ENCODE data around the gene MBD5. TPM values are rescaled to one million over a fixed set of nuclear protein-coding genes. Genes with fewer than 3 reads are reported as not detected.

The MBD5 gene
- polyA plus RNA-seq, 2 of the 4 experiments (the other 2 are of a cell fraction), result 5.4 to 24.1 TPM

DNA sequence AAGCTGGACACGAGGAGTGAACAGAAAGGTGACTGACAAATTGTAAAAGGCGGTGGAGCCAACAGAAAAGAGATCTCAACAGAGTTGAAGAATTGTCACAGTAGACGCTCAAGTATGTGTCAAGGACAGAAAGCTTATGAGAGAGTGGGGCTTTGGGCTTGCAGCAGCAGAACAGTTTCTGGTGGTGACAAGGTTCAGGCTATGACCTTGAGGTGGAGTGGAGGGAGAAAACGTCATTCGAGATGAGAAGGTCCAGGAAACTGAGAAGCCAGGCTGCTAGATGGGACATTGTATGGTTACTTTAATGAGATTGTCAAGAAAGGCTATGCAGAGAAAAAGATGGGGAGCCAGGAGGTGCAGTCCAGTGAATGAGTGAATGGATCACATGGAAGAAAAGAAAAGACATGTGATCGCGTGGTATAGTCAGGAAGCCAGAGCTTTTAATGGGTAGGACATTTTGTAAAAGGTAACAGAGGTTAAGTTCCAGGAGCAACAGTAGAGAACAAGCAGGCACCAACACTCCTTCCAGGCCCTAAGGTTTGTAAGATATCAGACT lies 532.5 kb downstream of the MBD5 start:
- no peak for DNase-seq (ENCODE audit: low read depth in 1 of 2, low spot score in 1 of 2)
- peak overlapping the region; percentile 64 for H3K4me2 ChIP-seq
- ChIA-PET CTCF (no interaction called here), POLR2A (no interaction called here)
- no peaks in the 10 kb centered on the region for H3K4me1 ChIP-seq
- TF ChIP-seq NFE2L2 (conservative IDR thresholded peaks at IDR 0.05; ENCODE audit: low read length) (no peak), SMC3 (IDR thresholded peaks at IDR 0.05) (no peak), EHMT2 (IDR thresholded peaks at IDR 0.05; ENCODE audit: low read depth) (no peak), NR3C1 (IDR thresholded peaks at IDR 0.05) (no peak), FOSL2 (IDR thresholded peaks at IDR 0.05) (no peak), FOSL2 (CRISPR knock-in tag; IDR thresholded peaks at IDR 0.05) (no peak), POLR2A (IDR thresholded peaks at IDR 0.05; ENCODE audit: low read length) (no peak)
- no peak for ATAC-seq
- no peak for FAIRE-seq
- H3K9me3 ChIP-seq, result no peaks in the 10 kb centered on the region
- H3K4me3 ChIP-seq, result peak overlapping the region; percentile 27; the same call in 1 of the 3 replicates
- H3K27ac ChIP-seq, result no peak overlapping the region
- 83% methylated on average over 7 of the region's 7 CpGs for WGBS (ENCODE audit: missing lambda C conversion rate)

DNA sequence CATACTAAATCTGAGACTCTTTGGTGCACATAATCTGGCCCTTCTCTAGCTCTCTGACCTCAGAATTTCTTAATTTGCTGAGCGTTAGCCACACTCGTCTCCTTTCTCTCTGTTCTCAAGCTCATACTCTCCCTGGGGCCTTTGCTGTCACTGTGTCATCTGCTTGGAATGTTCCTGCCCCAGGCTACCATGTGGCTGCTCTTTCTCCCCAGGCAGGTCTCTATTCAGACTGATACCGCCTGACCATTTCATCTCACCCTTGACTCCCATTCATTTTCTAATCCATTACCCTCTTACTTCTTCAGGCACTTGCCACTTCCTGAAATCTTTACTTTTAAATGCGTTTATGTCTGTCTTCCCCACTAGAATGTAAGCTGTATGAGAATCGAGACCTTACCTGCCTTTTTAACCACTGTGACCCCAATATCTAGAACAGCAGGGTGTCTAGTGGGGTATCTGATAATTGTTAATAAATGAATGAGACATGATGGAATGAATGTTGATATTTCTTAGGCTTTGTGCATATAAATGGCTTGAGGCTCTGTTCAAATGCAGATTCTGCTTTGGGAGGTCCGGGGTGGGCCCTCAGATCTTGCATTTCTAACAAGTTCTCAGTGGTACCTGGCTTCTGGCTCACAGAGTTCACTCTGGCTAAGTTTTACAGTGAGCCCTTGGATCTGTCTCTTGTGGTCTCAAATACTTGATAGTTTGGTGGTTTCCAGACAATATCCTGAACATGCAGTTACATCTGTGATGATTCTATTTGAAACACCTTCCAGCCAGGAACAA lies 533.8 kb downstream of the MBD5 start:
- Histone ChIP-seq H3K4me2 (no peak overlapping the region), H3K9me3 (no peaks in the 10 kb centered on the region), H3K4me3 (no peak overlapping the region), H3K27ac (no peak overlapping the region), H3K4me1 (no peaks in the 10 kb centered on the region)
- ATAC-seq (peak in 1 of 2 experiments; percentile 48; a peak in 1 of 6 replicates), FAIRE-seq (no peak), DNase-seq (ENCODE audit: low read depth in 1 of 2, low spot score in 1 of 2) (no peak)
- ChIA-PET CTCF (interaction anchor here (0.8 kb wide), 1 partner anchor 15 kb away, joined by 4 read pairs; no protein-coding TSS in a partner anchor), POLR2A (interaction anchor here (0.6 kb wide), 1 partner anchor 22 kb away, joined by 3 read pairs; no protein-coding TSS in a partner anchor)
- no peak for TF ChIP-seq RAD21 (conservative IDR thresholded peaks at IDR 0.05 in 1 of 2, IDR thresholded peaks at IDR 0.05 in 1 of 2)
- TF ChIP-seq FOSL2 (IDR thresholded peaks at IDR 0.05), result no peak
- no peak for TF ChIP-seq FOSL2 (CRISPR knock-in tag; IDR thresholded peaks at IDR 0.05)
- TF ChIP-seq JUNB (IDR thresholded peaks at IDR 0.05), result no peak
- TF ChIP-seq, protein P1, sequence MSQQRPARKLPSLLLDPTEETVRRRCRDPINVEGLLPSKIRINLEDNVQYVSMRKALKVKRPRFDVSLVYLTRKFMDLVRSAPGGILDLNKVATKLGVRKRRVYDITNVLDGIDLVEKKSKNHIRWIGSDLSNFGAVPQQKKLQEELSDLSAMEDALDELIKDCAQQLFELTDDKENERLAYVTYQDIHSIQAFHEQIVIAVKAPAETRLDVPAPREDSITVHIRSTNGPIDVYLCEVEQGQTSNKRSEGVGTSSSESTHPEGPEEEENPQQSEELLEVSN (IDR thresholded peaks at IDR 0.05; ENCODE audit: borderline replicate concordance, low read depth), result no peak
- TF ChIP-seq MAFK (IDR thresholded peaks at IDR 0.05; ENCODE audit: partially characterized antibody), result no peak
- no peak for TF ChIP-seq NPAS2 (CRISPR knock-in tag; IDR thresholded peaks at IDR 0.05; ENCODE audit: borderline replicate concordance)
- no peak for TF ChIP-seq HDAC2 (IDR thresholded peaks at IDR 0.05)
- TF ChIP-seq, protein P2, sequence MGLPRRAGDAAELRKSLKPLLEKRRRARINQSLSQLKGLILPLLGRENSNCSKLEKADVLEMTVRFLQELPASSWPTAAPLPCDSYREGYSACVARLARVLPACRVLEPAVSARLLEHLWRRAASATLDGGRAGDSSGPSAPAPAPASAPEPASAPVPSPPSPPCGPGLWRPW (IDR thresholded peaks at IDR 0.05), result no peak
- TF ChIP-seq HOXB13 (CRISPR knock-in tag; IDR thresholded peaks at IDR 0.05; ENCODE audit: low read depth), result no peak
- no peak for TF ChIP-seq SREBF2 (IDR thresholded peaks at IDR 0.05)
- no peak for TF ChIP-seq HEYL (CRISPR knock-in tag; IDR thresholded peaks at IDR 0.05)
- no peak for TF ChIP-seq POLR2A (IDR thresholded peaks at IDR 0.05; ENCODE audit: low read length)
- TF ChIP-seq, protein P3, sequence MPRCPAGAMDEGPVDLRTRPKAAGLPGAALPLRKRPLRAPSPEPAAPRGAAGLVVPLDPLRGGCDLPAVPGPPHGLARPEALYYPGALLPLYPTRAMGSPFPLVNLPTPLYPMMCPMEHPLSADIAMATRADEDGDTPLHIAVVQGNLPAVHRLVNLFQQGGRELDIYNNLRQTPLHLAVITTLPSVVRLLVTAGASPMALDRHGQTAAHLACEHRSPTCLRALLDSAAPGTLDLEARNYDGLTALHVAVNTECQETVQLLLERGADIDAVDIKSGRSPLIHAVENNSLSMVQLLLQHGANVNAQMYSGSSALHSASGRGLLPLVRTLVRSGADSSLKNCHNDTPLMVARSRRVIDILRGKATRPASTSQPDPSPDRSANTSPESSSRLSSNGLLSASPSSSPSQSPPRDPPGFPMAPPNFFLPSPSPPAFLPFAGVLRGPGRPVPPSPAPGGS (IDR thresholded peaks at IDR 0.05), result no peak
- 60% methylated on average over 6 of the region's 6 CpGs for WGBS (ENCODE audit: missing lambda C conversion rate)

DNA sequence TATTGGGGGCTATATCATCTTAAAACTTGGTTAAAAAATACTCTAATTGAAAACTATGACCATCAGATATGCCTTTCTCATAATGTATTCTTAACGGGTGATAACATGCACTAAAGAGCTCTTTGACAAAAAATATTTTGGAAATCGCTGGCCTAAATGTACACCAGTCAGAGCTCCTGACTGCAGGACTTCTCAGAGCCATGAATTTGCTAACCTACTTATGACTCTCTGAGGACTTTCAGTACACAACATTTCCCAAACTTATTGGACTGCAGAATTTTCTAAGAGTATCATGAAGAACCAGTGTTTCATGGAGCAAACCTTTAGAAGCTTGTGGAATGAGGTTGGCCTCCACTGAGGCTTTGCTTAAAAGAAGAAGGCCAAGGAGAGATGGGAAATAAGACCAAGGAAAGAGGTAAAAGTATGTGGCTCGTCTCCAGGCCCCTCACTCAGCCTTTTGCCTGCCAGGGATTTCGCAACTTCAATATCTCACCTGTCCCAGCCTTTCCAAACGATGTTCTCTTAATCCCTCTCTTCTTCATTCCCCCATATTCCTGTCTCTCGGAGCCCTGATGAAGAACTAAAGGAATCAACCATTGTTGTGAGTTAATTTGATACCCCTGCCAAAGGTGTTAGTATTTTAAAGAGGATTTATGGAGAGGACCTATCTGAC lies 534.9 kb downstream of the MBD5 start:
- DNase-seq (ENCODE audit: low read depth in 1 of 2, low spot score in 1 of 2) (no peak), FAIRE-seq (no peak), ATAC-seq (no peak)
- ChIA-PET CTCF (interaction anchor here (0.8 kb wide), 1 partner anchor 16 kb away, joined by 4 read pairs; no protein-coding TSS in a partner anchor), POLR2A (no interaction called here)
- no peaks in the 10 kb centered on the region for H3K9me3 ChIP-seq
- H3K4me1 ChIP-seq, result no peaks in the 10 kb centered on the region
- H3K4me3 ChIP-seq, result no peak overlapping the region
- no peak overlapping the region for H3K4me2 ChIP-seq
- 32% methylated on average over 6 of the region's 6 CpGs for WGBS (ENCODE audit: missing lambda C conversion rate)
- no peak overlapping the region for H3K27ac ChIP-seq
- no peak for TF ChIP-seq EP300 (IDR thresholded peaks at IDR 0.05)
- no peak for TF ChIP-seq BHLHE40 (IDR thresholded peaks at IDR 0.05; ENCODE audit: low read depth, low read length)
- TF ChIP-seq RAD21 (conservative IDR thresholded peaks at IDR 0.05 in 1 of 2, IDR thresholded peaks at IDR 0.05 in 1 of 2), result no peak
- no peak for TF ChIP-seq MAZ (IDR thresholded peaks at IDR 0.05; ENCODE audit: borderline replicate concordance, low read depth, low read length)
- no peak for TF ChIP-seq GATA3 (IDR thresholded peaks at IDR 0.05; ENCODE audit: borderline replicate concordance)
- TF ChIP-seq KDM5A (IDR thresholded peaks at IDR 0.05), result no peak
- TF ChIP-seq JUN (IDR thresholded peaks at IDR 0.05), result no peak
- TF ChIP-seq, protein P4, sequence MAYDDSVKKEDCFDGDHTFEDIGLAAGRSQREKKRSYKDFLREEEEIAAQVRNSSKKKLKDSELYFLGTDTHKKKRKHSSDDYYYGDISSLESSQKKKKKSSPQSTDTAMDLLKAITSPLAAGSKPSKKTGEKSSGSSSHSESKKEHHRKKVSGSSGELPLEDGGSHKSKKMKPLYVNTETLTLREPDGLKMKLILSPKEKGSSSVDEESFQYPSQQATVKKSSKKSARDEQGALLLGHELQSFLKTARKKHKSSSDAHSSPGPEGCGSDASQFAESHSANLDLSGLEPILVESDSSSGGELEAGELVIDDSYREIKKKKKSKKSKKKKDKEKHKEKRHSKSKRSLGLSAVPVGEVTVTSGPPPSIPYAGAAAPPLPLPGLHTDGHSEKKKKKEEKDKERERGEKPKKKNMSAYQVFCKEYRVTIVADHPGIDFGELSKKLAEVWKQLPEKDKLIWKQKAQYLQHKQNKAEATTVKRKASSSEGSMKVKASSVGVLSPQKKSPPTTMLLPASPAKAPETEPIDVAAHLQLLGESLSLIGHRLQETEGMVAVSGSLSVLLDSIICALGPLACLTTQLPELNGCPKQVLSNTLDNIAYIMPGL (CRISPR knock-in tag; IDR thresholded peaks at IDR 0.05; ENCODE audit: borderline replicate concordance), result no peak
- TF ChIP-seq CEBPB (IDR thresholded peaks at IDR 0.05), result no peak
- TF ChIP-seq HEYL (CRISPR knock-in tag; IDR thresholded peaks at IDR 0.05), result no peak
- TF ChIP-seq NR3C1 (IDR thresholded peaks at IDR 0.05), result no peak
- TF ChIP-seq, protein P5, sequence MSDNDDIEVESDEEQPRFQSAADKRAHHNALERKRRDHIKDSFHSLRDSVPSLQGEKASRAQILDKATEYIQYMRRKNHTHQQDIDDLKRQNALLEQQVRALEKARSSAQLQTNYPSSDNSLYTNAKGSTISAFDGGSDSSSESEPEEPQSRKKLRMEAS (IDR thresholded peaks at IDR 0.05), result no peak
- TF ChIP-seq TFCP2L1 (CRISPR knock-in tag; IDR thresholded peaks at IDR 0.05), result no peak
- no peak for TF ChIP-seq CBX8 (IDR thresholded peaks at IDR 0.05)
- no peak for TF ChIP-seq KDM1A (IDR thresholded peaks at IDR 0.05; ENCODE audit: low read depth)
- TF ChIP-seq EHMT2 (IDR thresholded peaks at IDR 0.05; ENCODE audit: low read depth), result no peak

Data from A549 (cell line).